DND-41 (cell line): ENCODE measurements around the gene SDK2.

ENCODE experiments used
- ATAC-seq: fragments of 200-7000 bp; cut with Tn5 transposase; 3 replicates; pipeline ENCODE4 v1.9.1; 2021; ENCODE audit warnings: low read depth; ENCODE audit not compliant: insufficient read depth
- DNase-seq: peaks from one replicate; pipeline ENCODE4 v3.0.0-alpha.2; 2020
- H2AFZ ChIP-seq: 2 replicates; pipeline ENCODE4 v1.6.0; 2012; ENCODE audit warnings: low read depth, low read length
- H3K27ac ChIP-seq: 2 replicates; pipeline ENCODE4 v1.5.1; 2012; ENCODE audit warnings: low read length, inconsistent platforms
- H3K27me3 ChIP-seq: fragments of 200-600 bp; sonication (generic); 2 replicates; pipeline ENCODE4 v1.6.0; 2012; ENCODE audit warnings: low read length, mild to moderate bottlenecking, inconsistent platforms; ENCODE audit not compliant: insufficient read depth, poor library complexity
- H3K36me3 ChIP-seq: 2 replicates; pipeline ENCODE4 v1.5.1; 2012; ENCODE audit warnings: low read length, inconsistent platforms; ENCODE audit not compliant: insufficient read depth
- H3K4me1 ChIP-seq: 2 replicates; pipeline ENCODE4 v1.5.1; 2012; ENCODE audit warnings: mild to moderate bottlenecking, low read length; ENCODE audit not compliant: insufficient read depth
- H3K4me2 ChIP-seq: 2 replicates; pipeline ENCODE4 v1.6.0; 2012; ENCODE audit warnings: mild to moderate bottlenecking, moderate library complexity, low read length, inconsistent platforms; ENCODE audit not compliant: insufficient read depth
- H3K4me3 ChIP-seq, 2 experiments: fragments of 200-600 bp in 1 of 2; shearing (Covaris generic) in 1 of 2; 2 replicates each; pipeline ENCODE4 v1.5.1; 2012 to 2016; ENCODE audit warnings: inconsistent platforms in 2 of 2, low read length in 2 of 2, mild to moderate bottlenecking in 2 of 2, low read depth in 1 of 2, moderate library complexity in 1 of 2
- H3K79me2 ChIP-seq: 2 replicates; pipeline ENCODE4 v1.6.0; 2012; ENCODE audit warnings: low read length, inconsistent platforms; ENCODE audit not compliant: insufficient read depth
- H3K9ac ChIP-seq: 2 replicates; pipeline ENCODE4 v1.6.0; 2012; ENCODE audit warnings: low read depth, mild to moderate bottlenecking, inconsistent platforms, low read length, moderate library complexity
- H3K9me3 ChIP-seq: 2 replicates; pipeline ENCODE4 v1.5.1; 2012; ENCODE audit warnings: low read length, moderate library complexity, mild to moderate bottlenecking, inconsistent platforms; ENCODE audit not compliant: insufficient read depth, severe bottlenecking
- H4K20me1 ChIP-seq: 2 replicates; pipeline ENCODE4 v1.6.0; 2012; ENCODE audit warnings: low read length; ENCODE audit not compliant: insufficient read depth
- CTCF ChIP-seq: IDR thresholded peaks from 2 replicates; pipeline ENCODE4 v1.5.1; 2012; ENCODE audit warnings: borderline replicate concordance, low read length, moderate library complexity, mild to moderate bottlenecking; ENCODE audit not compliant: poor library complexity, severe bottlenecking; ENCODE audit errors: extremely low read depth
- EZH2 ChIP-seq: IDR thresholded peaks from 3 replicates; pipeline ENCODE4 v1.6.1; 2012; ENCODE audit warnings: borderline replicate concordance, low read depth, mild to moderate bottlenecking, moderate library complexity, low read length, inconsistent platforms; ENCODE audit not compliant: severe bottlenecking

SDK2 gene

GRCh38 chr17:73378974-73379470, 265.2 kb downstream of the SDK2 start:
- ATAC-seq (no peak), DNase-seq (no peak)
- no peak overlapping the region for H3K4me3 ChIP-seq
- no peaks in the 10 kb centered on the region for H4K20me1 ChIP-seq
- H3K36me3 ChIP-seq = no peaks in the 10 kb centered on the region
- TF ChIP-seq EZH2 = no peak
- TF ChIP-seq CTCF = no peak
- no peak overlapping the region for H3K9ac ChIP-seq
- H3K4me1 ChIP-seq = no peaks in the 10 kb centered on the region
- no peaks in the 10 kb centered on the region for H3K27me3 ChIP-seq
- H3K27ac ChIP-seq = no peak overlapping the region
- no peak overlapping the region for H2AFZ ChIP-seq
- no peaks in the 10 kb centered on the region for H3K9me3 ChIP-seq
- H3K79me2 ChIP-seq = no peaks in the 10 kb centered on the region
- H3K4me2 ChIP-seq = no peak overlapping the region

GRCh38 chr17:73376636-73377035, 267.6 kb downstream of the SDK2 start:
- no peaks in the 10 kb centered on the region for H3K4me1 ChIP-seq
- TF ChIP-seq CTCF (no peak), EZH2 (no peak)

GRCh38 chr17:73376152-73376551, 268.1 kb downstream of the SDK2 start:
- H4K20me1 ChIP-seq = no peaks in the 10 kb centered on the region
- TF ChIP-seq CTCF = no peak

More at GRCh38 chr17:73376636-73377035, 267.6 kb downstream of the SDK2 start:
- Histone ChIP-seq H3K4me2 (no peak overlapping the region), H3K9me3 (no peaks in the 10 kb centered on the region), H3K79me2 (no peaks in the 10 kb centered on the region), H2AFZ (no peak overlapping the region), H3K4me3 (no peak overlapping the region), H3K36me3 (no peaks in the 10 kb centered on the region), H3K27me3 (no peaks in the 10 kb centered on the region), H4K20me1 (no peaks in the 10 kb centered on the region), H3K27ac (no peak overlapping the region), H3K9ac (no peak overlapping the region)
- no peak for ATAC-seq
- no peak for DNase-seq

GRCh38 chr17:73371836-73372235, 272.4 kb downstream of the SDK2 start:
- no peaks in the 10 kb centered on the region for H3K9me3 ChIP-seq
- no peaks in the 10 kb centered on the region for H3K4me1 ChIP-seq
- H4K20me1 ChIP-seq = no peaks in the 10 kb centered on the region
- H3K27ac ChIP-seq = no peak overlapping the region
- DNase-seq (no peak), ATAC-seq (no peak)
- H3K4me2 ChIP-seq = no peak overlapping the region
- H3K79me2 ChIP-seq = no peaks in the 10 kb centered on the region
- TF ChIP-seq CTCF (no peak), EZH2 (no peak)
- no peaks in the 10 kb centered on the region for H3K27me3 ChIP-seq
- H3K4me3 ChIP-seq = no peak overlapping the region
- no peak overlapping the region for H3K9ac ChIP-seq
- no peak overlapping the region for H2AFZ ChIP-seq
- no peaks in the 10 kb centered on the region for H3K36me3 ChIP-seq

More at GRCh38 chr17:73376152-73376551, 268.1 kb downstream of the SDK2 start:
- ATAC-seq = no peak
- no peaks in the 10 kb centered on the region for H3K9me3 ChIP-seq
- H3K79me2 ChIP-seq = no peaks in the 10 kb centered on the region
- no peak overlapping the region for H3K4me2 ChIP-seq
- H2AFZ ChIP-seq = no peak overlapping the region
- DNase-seq = no peak
- H3K27ac ChIP-seq = no peak overlapping the region
- H3K36me3 ChIP-seq = no peaks in the 10 kb centered on the region
- no peaks in the 10 kb centered on the region for H3K27me3 ChIP-seq
- no peaks in the 10 kb centered on the region for H3K4me1 ChIP-seq
- H3K9ac ChIP-seq = no peak overlapping the region
- H3K4me3 ChIP-seq = no peak overlapping the region
